ENCODE measurements around the gene PRKCZ.

PRKCZ gene

DNA sequence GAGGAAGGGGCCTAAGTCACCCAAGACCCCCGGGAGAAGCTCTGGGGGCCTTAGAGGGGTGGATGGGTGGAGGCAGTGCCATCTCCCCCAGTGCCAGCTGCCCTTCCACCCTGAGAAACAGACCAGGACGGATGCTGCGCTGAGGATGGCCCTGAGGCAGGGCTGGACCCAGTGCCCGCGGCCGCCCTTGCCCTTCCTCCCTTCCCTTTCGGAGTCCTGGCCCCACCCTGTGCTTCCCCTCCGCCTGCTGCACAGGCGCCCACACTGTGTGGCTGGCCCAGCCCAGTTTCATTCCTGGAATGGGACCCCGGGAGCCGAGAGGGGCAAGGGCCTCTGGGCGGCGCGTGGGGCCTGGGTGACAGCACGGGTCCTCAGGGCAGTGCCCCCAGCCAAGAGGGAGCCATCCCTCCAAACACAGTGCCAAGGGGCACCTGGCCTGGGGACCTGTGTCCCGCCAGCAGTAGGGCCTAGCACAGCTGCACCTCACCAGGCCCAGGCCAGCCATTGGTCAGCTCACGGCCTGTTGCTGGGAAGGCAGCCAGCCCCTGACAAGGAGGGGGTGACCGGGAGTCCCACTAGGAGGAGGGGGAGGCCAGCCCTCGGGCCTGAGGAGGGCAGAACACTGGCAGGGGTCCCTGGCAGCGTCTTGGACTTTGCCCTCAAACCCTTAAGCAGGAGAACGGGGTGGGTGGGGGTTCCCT, 164.5 kb downstream of the PRKCZ start:
- DNase-seq = no peak

DNA sequence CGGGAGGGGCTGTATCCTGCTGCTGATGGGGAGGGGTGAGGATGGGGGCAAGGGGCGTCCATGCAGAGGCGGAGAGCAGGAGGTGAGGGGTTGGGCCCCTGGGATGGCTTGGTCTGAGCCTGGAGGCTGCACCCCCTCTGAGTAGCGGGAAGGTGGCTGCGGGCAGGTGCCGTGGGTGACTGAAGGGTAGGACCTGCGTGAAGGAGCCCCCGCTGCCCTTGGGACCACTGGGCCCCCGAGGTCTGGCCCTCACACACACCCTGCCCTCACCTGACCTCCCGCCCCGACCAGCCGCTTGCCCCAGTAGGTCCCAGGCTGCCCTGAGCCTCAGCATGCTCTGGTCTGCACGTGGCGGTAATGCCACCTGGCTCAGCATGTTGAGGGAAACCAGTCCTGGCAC, 165.1 kb downstream of the PRKCZ start:
- DNase-seq = no peak

DNA sequence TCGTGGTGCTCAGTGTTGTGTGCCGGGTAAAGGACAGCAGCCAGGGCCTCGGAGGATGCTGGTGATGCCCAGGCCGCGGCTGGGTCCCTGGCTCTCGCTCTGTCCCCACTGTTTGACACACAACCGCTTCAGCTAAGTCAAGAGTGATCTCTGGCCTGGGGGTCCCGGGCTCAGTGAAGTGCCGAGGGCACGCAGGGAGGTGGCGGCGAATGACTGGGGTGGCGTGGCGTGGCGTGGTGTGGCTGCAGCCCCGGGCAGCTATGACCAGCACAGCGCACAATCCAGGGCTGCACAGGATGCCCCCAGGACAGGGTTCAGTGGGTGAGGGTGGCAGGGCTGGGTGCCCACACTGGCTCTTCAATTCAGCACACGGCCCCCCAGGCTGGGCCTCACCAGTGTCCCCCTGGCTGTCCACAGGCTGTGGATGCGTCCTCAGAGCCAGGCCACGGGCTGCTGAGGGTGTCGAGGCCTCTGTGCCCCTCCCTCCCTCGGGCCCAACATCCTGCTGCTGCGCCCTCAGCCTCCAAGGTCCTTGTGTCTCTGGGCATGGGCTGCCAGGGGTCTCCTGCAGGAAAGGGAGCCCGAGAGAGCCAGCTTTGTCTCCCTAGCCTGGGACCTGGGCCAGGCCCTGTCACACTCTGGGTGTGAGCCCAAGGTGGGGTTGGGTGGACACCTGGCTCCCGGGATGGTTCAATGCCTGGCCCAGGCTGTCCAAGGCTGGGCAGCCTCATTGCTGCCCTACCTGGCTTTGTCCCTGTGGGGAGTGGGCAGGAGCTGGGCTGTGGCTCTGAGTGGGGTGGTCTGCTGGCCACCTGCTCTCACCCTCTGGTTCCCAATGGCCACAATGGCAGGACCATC, 165.9 kb downstream of the PRKCZ start:
- DNase-seq = no peak

DNA sequence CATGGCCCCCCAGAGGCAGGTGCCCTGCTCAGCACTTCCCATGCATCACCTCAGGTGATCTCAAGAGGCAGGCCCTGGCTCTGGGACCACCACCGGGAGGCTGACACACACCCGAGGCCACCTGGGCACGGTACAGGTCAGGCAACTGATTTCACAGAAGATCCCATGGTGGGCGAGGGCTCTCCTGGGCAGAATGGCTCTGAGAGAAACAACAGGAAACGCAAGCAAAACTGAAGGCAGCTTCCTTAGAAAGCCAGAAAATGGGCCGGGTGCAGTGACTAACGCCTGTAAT, 166.5 kb downstream of the PRKCZ start:
- no peak for DNase-seq

DNA sequence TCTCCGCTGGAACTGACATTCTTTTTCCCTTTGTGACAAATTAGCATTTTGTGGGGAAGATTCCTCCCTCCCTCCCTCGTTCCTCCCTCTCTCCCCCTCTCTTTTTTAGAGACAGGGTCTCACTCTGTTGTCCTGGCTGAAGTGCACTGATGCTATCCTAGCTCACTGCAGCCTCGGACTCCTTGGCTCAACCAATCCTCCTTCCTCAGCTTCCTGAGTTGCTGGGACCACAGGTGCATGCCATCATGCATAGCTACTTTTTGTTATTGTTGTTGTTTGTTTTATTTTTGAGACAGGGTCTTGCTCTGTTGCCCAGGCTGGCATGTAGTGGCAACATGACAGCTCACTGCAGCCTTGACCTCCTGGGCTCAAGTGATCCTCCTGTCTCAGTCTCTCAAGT, 171.1 kb downstream of the PRKCZ start:
- no peak for DNase-seq

DNA sequence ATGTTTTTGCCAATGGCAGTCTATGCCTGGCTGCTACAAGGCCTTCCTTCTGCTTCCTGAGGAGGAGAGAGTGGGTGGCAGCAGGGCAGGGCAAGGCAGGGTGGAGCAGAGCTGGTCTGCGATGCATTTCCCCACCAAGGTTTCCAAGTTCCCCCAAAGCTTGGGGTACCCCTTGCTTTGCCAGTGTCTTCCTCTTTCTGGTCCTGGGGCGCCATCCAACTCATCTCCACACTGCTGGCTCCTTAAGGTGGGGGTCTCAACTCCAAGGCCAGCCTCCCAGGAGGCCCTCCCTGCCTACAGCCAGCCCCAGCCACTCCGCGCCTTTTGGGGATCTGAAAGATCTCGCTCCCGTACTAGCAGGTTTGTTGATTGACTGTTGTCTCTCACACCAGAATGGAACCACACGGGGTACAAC, 174.0 kb downstream of the PRKCZ start:
- no peak for DNase-seq

DNA sequence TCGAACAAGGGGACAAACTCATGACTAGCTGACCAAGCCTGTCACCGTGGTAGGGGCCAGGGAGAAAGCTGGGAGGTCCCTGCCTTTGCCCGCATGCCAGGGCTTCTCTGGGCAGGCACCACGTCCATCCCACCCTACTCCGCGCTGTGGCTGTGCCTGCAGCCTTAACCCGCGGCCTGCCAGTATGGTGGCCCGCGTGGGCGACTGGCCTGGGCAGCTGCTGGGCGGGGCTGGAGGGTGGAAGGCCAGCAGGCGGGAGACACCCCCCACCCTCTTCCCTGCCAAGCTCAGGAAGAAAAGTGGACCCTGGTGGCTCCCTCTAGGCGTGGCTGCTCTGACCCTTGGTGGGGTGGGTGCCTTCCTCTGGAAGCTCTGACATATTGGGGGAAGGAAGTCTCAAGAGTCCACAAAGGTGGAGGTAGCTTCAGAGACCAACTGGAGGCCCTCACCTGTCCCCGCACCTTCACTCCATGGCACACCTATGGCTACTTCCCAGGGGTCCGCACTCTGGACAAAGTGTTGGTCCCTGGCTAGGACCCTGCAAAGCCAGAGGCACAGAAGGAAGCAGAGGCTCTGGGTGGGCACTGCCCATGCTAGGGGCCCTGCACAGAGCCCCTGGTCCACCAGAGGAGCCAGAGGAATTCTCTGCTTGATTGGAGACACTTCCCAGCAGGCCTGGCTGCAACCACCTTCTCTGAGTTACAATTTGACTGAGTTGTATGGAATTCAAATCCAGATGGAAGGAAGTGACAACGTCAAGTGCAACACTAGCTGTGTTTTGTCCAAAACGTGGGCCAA, 174.6 kb downstream of the PRKCZ start:
- DNase-seq = no peak

DNA sequence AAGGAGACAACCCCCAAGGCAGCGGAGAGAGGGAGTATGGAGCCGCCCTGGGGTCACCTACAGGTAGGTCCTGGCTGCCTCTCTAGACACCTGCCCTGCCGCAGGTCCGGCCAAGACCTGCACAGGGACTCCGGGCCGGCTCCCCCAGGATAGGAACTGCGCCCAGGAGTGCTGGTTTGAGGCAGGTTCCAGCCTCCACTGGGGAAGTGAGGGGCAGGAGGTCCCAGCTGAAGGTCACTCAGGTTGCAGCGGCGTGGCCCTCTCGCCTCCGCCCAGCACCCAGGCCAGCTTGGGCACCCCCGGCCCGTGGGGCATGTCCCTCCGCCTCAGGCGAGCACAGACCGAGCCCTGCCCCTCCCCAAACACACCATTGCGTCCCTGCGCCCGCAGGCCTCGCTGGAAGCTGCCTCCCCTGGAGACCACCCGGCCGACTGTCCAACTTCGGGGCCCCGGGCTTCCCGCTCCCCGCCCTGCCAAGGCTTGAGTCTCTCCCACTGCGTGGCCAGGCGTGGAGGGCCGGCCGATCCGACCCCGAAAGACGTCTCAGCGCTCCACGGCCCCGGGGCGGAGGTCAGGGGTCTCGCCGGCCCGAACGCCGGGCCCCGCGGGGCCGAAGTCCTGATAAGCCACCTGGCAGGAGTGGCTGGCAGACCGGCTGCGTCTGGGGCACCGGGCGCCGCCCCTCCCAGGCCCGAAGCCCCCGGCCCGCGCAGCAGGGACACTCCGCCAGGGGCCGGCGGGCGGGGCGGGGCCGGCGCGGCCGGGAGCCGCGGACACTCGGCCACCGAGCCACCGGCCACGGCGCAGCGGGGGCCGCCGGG, 176.5 kb downstream of the PRKCZ start:
- DNase-seq = peak; percentile 46

DNA sequence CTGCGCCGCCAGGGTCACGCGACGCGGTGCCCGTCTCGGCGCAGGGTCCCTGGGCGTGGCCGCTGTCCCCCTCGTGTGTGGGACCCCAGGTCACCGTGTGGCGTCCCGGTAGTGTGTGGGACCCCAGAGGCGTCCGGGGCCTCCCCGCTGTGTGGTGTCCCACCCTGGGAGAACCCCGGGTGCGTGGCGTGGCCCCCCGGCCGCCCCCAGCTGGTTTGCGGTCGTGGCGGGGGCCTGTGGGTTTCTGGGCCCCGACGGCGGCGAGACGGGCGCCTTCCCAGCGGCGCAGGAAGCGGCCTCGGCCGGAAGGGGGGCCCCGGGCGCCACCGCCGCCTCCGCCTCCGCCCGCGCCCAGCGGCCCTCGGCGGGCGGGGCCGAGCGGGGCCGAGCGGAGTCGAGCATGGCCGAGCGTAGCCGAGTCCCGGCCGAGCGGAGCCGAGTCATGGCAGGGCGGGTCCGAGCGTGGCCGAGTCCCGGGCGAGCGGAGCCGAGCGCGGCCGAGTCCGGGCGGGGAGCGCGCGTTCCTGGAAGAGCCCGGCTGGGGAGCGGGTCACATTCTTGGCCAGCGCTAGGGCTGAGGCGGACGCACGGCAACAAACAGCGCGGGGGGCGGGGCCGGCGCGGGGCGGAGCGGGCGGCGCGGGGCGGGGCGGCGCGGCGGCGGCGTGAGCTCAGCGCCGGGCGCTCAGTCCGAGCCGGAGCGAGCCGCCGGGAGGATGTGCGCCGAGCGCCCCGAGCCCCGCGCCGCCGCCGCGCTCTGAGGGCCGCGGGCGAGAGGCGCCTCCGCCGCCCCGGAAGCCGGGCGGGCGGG, 177.3 kb downstream of the PRKCZ start:
- peak; percentile 99 for DNase-seq

DNA sequence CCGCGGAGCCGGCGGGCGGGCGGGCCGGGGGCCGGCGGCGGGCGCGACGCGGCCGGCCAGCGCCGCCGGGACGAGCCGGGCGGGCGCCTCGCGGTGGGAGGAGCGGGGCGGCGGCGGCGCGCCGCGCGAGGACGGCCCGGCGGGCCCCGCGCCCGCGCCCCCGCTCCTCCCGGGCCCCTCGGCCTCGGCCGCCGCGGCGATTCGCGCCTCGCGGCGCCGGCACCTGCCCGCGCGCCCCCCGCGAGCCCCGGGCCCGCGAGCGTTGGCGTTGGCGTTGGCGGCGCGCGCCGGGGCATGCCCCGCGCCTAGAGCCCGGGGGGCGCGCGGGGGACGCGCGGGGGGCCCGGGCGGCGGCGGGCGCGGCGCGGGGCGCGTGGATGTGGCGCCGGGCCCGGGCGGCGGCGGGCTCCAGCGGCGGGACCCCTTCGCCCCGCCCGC, 178.0 kb downstream of the PRKCZ start, which contains the start of gene SKI:
Gene SKI (plus strand): TSS at position 163 of the 438 bp plus-strand sequence. CDS start 448 bp downstream, outside the sequence.
- DNase-seq = no peak

DNA sequence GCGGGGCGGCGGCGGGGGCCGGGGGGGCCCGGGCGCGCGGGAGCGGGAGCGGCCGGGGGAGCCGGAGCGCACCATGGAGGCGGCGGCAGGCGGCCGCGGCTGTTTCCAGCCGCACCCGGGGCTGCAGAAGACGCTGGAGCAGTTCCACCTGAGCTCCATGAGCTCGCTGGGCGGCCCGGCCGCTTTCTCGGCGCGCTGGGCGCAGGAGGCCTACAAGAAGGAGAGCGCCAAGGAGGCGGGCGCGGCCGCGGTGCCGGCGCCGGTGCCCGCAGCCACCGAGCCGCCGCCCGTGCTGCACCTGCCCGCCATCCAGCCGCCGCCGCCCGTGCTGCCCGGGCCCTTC, 178.5 kb downstream of the PRKCZ start:
- no peak for DNase-seq

DNA sequence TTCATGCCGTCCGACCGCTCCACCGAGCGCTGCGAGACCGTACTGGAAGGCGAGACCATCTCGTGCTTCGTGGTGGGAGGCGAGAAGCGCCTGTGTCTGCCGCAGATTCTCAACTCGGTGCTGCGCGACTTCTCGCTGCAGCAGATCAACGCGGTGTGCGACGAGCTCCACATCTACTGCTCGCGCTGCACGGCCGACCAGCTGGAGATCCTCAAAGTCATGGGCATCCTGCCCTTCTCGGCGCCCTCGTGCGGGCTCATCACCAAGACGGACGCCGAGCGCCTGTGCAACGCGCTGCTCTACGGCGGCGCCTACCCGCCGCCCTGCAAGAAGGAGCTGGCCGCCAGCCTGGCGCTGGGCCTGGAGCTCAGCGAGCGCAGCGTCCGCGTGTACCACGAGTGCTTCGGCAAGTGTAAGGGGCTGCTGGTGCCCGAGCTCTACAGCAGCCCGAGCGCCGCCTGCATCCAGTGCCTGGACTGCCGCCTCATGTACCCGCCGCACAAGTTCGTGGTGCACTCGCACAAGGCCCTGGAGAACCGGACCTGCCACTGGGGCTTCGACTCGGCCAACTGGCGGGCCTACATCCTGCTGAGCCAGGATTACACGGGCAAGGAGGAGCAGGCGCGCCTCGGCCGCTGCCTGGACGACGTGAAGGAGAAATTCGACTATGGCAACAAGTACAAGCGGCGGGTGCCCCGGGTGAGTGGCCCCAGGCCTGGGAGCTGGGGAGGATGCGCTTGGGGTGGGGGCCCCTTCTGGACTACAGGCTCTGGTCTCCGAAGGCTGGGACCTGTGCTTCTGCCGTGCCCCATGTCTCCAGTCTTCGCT, 179.0 kb downstream of the PRKCZ start:
- peak; percentile 78 for DNase-seq

DNA sequence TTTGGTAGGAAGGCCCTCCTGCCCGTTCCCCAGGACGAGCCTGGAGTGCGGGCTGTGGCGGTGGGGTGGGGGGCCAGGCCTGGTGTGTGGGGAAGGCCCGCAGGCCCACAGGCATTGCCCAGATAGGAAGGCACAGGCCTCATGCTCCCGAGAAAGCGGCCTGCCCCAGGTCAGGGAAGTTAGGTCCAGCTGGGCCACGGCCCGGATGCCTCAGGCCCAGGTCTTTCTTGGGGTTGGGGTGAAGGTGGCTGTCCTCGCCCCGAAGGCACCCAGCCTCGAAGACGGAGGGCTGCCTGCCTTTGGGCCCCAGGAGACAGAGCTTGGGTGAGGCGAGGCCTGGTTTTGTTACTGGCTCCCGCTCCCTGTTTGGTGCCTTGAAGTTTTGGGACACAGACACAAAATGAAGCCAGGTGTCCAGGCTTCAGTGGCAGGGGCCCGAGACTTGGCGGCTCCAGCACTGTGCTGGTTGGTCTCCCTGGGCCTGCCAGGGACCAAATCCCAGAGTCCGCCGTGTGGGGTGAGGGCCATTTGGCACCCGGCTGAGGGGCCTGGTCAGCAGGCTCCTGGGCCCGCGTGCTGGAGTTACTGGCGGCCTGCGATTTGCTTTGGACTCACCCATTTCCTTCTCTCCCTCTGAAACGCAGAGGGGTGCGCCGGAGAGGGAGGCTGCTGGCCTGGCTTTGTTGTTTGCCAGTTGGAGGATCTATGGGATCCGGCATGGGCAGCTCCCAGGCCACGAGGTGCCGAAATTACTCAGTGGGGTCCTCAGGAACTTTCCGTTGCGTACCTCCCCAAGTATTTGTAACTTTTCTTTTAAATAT, 179.9 kb downstream of the PRKCZ start:
- DNase-seq = peak; percentile 62

DNA sequence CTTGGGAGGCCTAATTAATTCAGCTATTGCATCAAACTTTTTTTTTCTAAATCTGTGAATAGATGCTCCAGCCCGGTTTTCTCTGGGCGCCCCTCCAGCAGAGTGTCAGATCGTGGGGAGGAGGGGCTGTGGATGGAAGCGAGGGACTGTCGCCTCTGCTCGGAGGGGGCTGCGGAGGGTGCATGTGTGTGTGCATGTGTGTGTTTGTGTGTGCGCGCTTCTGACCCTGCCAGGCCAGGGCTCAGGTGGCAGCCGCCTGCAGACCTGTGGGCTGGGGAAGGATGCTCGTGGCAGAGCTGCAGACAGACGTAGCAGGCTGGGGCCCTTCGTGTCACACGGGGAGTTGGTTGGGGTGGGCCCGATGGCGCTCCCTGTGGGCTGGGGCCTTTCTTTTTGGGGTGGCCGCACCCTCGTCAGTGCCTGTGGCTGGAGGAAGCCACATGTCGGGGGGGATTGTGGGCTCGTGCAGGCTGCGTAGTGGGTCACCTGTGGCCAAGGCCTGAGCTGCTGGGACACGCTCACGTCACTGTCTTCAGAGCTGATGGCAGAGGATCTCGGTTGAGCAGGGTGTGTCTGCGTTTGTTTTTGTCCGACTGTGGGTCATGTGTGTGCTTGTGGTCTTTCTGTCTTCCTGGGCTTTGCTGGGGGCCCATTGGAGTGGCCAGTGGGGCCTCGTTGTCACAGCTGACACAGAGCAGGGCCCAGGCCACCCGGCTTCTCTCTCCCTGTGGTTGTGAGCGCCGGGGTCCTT, 180.7 kb downstream of the PRKCZ start:
- peak; percentile 55 for DNase-seq

DNA sequence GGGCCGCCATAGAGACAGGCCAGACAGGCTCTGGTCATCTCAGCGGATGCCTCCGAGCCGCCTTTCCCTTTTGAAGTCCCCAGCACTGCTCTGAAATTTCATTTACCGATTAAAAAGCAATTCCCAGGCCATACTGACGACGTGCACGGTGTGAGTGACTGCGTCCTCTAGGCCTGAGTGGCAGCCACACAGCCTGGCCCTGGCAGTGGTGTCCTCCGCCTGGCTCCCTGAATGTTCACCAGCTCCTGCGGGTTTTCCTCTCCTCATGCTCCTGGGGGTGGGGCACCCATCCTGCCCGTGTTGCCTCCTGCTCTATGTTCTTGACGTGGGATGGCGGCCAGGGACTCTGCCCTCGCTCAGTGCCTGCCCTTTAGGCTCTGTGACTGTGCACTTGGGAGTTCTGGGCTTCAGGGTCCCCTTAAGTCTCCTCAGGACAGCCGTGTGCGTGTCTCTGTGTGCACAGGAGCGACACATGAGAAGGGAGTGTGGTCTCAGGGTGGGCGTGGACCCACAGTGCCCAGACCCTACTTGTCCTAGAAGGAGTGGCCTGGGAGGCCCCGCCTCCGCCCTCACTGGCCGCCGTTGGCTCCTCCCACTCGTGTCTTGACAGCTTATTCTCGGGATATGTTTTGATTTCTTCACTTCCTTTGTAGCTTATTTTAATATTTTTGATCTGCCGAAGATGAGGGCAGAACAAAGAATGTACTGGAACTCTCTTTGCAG, 181.5 kb downstream of the PRKCZ start:
- DNase-seq = peak; percentile 87

DNA sequence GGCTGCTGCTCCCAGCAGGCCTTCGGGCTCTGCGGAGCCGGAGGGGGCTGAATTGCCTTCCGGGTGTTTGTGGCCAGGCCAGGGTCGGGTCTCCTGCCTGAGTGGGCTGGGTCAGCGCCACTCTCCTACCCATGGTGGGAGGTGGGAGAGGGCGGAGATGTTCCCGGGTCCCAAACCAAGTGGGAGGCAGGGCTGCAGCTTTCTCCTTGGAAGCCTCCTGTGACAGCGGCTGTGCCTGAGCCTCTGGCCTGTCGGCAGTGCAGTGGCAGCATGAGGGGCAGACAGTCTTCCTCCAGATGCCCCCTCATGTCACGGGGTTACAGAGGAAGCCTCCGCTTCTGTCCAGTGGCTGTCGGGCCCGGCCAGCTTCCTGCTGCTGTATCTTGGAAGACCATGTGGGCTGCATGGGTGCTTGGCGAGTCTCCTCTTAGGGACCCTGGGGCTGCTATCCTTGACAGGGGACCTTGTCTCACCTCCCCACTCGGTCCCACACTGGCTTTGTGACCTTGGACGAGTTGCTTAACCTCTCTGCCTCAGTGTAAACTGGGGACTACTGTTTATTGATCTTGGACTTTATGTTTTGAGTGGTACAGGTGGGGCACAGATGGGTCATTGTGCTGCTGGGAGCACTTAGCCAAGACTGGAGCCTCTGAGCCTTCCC, 182.2 kb downstream of the PRKCZ start:
- DNase-seq = peak; percentile 55

DNA sequence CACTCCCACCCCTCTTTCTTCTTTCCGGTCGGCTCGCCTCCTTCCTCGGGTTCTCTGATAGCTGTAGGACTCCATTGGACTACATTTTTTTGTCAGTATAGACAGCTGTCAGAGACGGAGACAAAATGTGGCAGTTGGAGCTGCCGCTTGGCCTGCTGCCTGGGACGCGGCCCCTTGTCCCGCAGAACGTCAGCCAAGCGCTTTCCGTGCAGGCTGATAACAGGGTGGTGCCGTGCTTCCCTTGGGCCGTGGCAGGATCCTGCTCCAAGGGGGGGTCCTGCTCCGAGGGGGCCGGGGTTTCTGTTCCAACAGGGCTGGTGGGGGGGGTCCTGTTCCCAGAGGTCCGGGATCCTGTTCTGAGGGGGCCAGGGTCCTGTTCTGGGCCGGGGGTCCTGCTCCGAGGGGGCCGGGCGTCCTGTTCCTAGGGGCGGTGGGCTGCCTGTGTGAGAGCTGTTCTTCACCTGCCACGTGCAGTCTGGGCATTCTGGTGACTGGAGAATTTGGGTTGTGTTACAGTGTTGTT, 182.8 kb downstream of the PRKCZ start:
- DNase-seq = peak; percentile 57

DNA sequence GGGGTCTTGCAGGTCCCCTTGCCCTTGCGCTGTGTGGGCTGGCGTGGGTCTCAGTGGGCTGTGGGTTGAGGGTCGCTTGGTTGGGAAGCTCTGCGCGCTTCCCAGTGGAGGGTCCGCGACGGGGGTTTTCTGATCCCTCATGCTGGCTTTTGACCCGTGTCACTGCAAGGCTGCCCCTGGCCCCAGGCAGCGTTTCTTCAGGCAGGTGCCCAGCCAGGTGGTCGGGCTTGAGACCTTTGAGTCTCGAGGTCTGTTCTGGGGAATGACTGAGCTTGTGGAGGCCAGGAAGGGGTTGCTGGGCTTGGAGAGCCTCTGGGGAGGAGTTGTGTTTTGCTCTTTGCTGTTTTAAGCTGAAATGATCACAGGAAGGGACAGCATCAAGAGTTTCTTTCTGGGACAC, 183.3 kb downstream of the PRKCZ start:
- peak; percentile 41 for DNase-seq

All from eye (tissue), 1 donor.